HG03135 (cell line): Measurements from ENCODE around the gene STK11.

Source experiments
- ATAC-seq: cut with Tn5 transposase; IDR thresholded peaks from one replicate; pipeline ENCODE4 v1.9.1; 2021; ENCODE audit warnings: mild to moderate bottlenecking, moderate library complexity; ENCODE audit not compliant: unreplicated experiment

The STK11 gene

DNA sequence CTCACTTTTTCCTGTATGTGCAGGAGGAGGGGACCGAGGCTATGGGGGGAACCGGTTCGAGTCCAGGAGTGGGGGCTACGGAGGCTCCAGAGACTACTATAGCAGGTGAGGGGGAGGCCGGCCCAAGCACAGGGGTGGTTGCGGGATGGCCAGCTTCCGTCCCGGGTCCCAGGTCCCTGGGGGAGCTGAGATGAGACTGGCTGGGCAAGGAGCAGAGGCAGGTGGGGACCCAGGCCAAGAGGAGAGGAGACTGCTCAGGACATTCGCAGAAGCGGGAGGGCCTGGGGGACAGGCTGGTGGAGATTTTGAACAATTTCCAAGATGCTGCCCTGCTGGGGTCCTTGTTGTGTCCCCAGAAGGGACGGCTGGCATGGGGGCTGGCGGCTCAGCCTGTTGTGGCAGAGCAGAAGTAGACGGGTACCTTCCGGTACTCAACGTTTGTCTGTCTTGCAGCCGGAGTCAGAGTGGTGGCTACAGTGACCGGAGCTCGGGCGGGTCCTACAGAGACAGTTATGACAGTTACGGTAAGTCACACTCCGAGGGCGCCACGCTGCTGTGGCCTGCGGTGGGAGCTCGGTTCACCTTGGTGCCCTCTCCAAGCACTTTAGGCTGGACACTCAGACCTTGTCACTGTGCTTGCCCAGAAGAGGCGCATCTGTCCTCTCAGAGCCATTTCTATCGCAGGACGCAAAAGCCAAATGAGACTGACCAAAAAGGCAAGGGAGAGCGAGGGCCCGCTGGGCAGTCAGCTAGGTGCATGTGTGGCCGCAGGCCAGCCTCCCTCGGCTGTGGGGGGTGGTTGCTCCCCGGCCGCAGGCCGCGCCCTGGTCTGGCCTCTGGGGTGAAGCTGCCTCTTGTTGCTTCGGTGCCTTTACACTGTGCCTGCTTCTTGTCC is 66.2 kb downstream of the STK11 start:
- no peak for ATAC-seq

DNA sequence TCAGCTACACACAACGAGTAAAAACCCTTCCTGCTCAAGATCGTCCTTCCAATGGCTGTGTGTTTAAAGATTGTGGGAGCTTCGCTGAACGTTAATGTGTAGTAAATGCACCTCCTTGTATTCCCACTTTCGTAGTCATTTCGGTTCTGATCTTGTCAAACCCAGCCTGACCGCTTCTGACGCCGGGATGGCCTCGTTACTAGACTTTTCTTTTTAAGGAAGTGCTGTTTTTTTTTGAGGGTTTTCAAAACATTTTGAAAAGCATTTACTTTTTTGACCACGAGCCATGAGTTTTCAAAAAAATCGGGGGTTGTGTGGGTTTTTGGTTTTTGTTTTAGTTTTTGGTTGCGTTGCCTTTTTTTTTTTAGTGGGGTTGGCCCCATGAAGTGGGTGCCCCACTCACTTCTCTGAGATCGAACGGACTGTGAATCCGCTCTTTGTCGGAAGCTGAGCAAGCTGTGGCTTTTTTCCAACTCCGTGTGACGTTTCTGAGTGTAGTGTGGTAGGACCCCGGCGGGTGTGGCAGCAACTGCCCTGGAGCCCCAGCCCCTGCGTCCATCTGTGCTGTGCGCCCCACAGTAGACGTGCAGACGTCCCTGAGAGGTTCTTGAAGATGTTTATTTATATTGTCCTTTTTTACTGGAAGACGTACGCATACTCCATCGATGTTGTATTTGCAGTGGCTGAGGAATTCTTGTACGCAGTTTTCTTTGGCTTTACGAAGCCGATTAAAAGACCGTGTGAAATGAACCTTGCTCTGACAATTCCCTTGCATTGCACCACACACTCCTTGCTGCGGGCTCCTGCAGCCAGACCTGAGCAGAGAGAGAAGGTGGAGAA is 67.1 kb downstream of the STK11 start:
- ATAC-seq, result no peak

DNA sequence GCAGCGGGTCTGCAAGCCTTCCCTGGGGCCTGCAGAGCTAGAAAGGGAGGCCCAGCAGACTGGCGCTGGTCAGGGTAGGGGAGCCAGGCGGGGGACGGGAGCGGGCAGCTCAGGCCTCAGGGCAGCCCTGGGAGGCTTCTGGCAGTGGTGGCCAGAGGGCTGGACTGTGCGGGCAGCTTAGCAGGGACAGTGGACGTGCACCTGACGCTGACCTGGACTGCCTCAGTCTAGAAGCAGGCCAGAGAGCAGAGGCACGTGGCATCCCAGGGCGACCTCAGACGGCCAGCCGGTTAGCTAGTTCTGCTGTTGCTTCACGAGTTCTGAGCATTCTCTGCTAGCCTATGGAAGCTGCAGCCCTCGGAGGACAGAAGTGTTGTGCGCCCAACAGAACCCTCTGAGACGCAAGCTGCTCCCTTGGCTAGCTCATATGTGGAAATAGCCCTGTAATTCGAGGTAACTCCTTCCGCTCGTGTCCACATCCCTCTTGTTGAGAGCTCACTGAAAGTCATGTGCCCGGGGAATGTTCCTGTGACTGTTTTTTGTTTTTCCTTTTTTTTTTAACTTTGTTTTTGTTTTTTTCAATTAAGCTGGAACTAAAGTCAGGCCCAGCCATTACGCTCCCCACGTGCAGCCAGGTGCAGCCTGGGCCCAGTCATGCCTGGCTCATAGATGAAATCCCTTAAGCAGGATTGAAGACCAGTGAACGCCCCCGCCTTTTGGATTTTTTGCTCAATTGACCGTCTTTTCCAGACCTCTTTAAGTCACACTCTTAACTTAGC is 67.9 kb downstream of the STK11 start:
- no peak for ATAC-seq

DNA sequence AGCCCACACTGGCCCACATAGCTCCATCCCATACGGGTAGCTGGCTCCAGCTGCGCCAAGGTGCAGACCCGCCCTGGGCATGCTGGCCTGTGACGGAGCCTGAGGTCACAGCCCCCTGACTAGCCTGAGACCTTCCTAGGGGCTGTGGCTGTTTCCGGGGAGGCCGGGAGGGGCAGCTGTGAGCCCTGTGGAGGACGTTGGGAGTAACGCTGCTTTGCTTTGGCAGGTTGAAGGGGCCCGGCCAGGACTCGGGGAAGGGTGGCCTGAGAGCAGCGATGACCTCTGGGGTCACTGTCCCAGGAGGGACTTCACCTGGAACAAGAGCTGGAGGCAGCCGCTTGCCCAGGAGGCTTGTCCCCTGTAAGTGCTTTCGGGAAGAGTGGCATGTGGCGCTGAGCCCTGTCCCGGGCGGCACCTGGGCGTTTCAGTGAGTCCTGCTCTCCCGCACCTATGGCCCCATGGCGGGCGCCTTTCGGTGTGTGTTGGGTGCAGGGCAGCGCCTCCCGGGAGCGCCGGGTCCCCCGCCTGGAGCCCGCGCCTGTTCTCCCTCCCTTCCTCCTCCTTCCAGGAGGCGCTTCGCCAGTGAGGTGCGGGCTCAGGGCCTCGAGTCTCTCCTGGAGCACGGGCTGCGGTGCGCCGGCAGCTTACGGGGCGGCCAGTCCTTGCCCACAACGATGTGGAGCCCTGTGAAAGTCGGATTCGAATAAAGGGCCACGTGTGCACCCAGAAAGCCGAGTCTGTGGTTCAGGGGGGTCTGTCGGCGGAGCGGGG is 68.7 kb downstream of the STK11 start:
- ATAC-seq, result no peak

DNA sequence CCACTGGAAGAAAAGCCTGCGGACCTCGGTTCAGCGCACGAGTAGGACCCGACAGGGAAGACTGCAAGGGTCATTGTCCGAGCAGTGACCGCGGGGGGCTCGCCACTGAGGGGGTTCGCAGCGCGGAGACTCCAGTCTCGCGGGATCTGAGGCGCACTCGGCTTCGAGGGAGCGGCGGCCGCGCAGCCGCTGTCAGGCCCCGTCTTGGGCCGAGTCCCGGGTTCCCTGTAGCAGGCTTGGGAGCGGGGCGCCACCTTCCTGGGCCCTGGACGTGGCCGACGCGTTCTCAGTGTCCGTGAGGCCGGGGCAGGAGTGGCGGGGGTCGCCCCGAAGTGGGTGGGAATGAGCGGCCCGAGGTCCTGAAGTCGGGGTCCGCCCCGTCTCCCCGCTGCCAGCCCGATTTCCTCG is 69.3 kb downstream of the STK11 start:
- ATAC-seq, result no peak

DNA sequence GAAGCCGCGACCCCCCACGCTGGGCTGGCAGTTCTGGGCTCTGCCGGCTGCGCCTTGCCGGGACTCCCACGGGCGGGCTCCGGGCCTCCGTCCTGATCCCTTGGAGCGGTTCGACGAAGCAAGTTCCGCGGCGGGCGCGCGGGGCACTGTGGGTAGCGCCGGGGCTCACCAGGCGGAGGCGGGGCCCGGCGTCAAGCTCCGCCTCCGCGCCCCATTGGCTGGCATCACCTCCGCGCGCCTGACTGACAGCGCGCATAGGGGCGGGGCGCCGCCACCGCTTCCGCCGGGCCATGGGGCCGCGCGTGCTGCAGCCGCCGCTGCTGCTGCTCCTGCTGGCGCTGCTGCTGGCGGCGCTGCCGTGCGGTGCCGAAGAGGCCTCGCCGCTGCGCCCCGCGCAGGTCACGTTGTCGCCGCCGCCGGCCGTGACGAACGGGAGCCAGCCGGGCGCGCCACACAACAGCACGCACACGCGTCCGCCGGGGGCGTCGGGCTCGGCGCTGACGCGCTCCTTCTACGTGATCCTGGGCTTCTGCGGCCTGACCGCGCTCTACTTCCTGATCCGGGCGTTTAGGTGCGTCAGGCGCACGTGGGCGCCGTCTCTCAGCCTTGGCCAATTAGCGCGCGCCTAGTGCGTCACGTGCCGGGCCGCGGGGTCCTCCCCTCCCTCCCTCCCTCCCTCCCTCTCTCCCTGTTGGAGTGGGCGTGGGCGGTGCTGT is 69.8 kb downstream of the STK11 start, which contains the start of gene FAM174C:
TSS of gene FAM174C (plus strand) at position 271 of the 716 bp plus-strand sequence. CDS start at position 291, 20 bp downstream.
- peak; percentile 69 for ATAC-seq

DNA sequence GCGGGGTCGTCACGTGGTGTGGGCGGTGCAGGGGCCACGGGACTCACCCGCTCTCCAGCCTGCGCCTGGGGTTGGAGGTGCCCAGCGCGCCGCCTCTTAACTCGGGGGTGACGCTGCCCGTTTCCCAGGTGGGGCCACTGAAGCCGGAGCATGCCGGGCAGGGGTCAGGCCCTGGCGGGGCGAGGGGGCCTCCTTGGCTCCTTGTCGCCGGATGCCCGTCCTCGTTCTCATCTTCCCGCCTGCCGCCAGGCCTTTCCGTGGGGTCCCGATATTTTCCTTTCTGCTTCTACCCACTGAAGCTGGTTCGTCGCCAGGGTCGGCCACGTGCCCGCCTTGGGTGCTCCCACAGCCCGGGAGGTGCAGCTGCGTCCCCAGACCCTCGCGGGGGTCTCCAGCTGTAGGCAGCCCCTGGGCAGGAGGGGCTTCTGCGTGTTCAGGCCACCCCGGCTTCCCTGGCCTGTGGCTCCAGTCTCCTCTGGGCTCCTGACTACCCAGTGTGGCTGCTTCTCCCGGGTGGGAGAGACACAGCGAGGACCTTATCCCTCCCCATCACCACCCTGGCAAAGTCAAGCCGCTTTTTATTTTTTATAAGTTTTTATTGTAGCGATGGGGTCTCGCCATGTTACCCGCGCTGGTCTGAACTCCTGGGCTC is 70.5 kb downstream of the STK11 start:
- no peak for ATAC-seq

DNA sequence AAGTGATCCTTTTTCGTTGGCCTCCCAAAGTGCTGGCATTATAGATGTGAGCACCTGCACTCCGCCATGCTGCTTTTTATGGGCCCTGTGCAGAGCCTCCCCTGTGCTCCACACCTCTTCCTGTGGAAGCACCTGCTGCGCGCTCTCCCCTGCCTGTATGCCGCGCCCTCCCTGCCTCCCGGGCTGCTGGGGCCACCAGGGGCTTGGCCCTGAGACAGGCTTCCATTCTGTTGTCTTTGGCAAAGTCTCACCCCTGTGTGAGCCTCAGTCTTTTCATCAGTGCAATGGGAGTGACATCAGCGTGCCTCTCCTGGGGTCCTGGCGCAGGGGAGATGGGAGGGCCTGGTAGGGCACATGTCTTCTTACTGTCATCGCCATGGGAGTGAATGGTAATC is 71.0 kb downstream of the STK11 start:
- no peak for ATAC-seq

DNA sequence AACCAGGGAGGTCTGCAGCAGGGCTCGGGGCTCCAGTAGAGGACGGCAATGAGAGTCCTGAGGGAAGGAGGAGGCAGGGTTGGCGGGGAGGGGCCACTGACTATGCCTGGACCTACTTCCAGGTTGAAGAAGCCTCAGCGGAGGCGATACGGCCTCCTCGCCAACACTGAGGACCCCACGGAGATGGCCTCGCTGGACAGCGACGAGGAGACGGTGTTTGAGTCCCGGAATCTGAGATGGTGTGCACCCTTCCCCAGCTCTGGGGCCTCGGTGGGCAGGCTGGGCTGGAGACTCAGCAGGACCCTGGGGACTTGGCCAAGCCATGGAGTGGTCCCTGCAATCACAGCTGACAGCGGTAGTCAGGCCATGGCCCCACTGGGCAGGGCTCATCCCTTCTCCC is 71.5 kb downstream of the STK11 start:
- no peak for ATAC-seq
